Keratinocyte (primary cell): Measurements from ENCODE around the gene NHLRC3.

Experiments used
- EZH2 ChIP-seq: IDR thresholded peaks from one replicate; pipeline ENCODE4 v1.6.1; 2012; ENCODE audit warnings: inconsistent platforms, mild to moderate bottlenecking, low read length, moderate library complexity
- TF ChIP-seq, protein P1 (sequence below), 3 experiments: IDR thresholded peaks in 1 of 3; conservative IDR thresholded peaks in 1 of 3; optimal IDR thresholded peaks in 1 of 3; 2 replicates in 2 of 3; 3 replicates in 1 of 3; pipeline versions ENCODE3 to v1.5.1; 2011; ENCODE audit warnings: low read length in 3 of 3, mild to moderate bottlenecking in 3 of 3, moderate library complexity in 2 of 3, control low read depth in 1 of 3, inconsistent platforms in 1 of 3; ENCODE audit not compliant: insufficient read depth in 2 of 3; ENCODE audit errors: extremely low read depth in 1 of 3

DNA sequence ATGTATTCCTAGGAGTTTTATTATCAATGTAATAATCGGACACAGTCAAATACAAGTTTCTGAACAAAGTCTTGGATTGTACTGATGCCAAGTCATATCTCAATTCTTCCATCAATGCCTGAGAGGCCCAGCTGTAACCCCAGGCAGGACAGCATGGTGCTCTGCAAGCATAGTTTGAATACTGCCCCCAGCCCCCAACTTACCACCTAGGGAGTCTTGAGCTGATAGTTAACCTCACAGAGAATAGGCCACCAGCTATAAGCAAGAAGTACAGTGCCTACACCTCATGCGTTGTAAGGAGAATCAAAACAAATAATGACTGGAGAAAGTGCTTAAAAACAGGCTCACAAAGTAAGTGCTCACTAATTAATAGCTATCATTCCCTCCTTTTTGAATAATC is 3.1 kb upstream of the NHLRC3 start:
- TF ChIP-seq, protein P1, sequence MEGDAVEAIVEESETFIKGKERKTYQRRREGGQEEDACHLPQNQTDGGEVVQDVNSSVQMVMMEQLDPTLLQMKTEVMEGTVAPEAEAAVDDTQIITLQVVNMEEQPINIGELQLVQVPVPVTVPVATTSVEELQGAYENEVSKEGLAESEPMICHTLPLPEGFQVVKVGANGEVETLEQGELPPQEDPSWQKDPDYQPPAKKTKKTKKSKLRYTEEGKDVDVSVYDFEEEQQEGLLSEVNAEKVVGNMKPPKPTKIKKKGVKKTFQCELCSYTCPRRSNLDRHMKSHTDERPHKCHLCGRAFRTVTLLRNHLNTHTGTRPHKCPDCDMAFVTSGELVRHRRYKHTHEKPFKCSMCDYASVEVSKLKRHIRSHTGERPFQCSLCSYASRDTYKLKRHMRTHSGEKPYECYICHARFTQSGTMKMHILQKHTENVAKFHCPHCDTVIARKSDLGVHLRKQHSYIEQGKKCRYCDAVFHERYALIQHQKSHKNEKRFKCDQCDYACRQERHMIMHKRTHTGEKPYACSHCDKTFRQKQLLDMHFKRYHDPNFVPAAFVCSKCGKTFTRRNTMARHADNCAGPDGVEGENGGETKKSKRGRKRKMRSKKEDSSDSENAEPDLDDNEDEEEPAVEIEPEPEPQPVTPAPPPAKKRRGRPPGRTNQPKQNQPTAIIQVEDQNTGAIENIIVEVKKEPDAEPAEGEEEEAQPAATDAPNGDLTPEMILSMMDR (optimal IDR thresholded peaks at IDR 0.05 in 1 of 3, IDR thresholded peaks at IDR 0.05 in 1 of 3, conservative IDR thresholded peaks at IDR 0.05 in 1 of 3; ENCODE audit: extremely low read depth in 1 of 3, insufficient read depth in 2 of 3, low read length in 3 of 3): no peak
- TF ChIP-seq EZH2: no peak
